Caco-2 (cell line): Measurements from ENCODE around the gene DYRK1B. TPM values are rescaled to one million over a fixed set of nuclear protein-coding genes. Genes with fewer than 3 reads are reported as not detected.

Source experiments
- BruUV-seq: library from RNA; stranded (reverse); fragments of 400-500 nt; replicated peaks from 2 replicates; lab custom pipeline; 2021; lab: Mats Ljungman, UMichigan
- CTCF ChIA-PET: fragments of 300-600 bp; sonication (Branson Sonifier 250); formaldehyde crosslinking; loops from one replicate; lab custom pipeline; 2022; ENCODE audit warnings: antibody characterized with exemption; lab: Charles Lee
- POLR2A ChIA-PET: fragments of 300-600 bp; sonication (Branson Sonifier 250); formaldehyde crosslinking; loops from one replicate; lab custom pipeline; 2022; ENCODE audit warnings: antibody characterized with exemption; lab: Charles Lee
- DNase-seq, 2 experiments: peaks; one replicate each; pipeline versions ENCODE4 v3.0.0 to v3.0.0-alpha.2; 2020 to 2022
- H3K27me3 ChIP-seq: replicated peaks from 2 replicates; pipeline ENCODE4 v1.6.0; 2011; ENCODE audit warnings: low read length; ENCODE audit not compliant: control insufficient read depth, insufficient read depth
- H3K36me3 ChIP-seq: 2 replicates; pipeline ENCODE4 v1.5.1; 2011; ENCODE audit warnings: low read length; ENCODE audit not compliant: control insufficient read depth, insufficient read depth
- H3K4me1 ChIP-seq: fragments of 250-450 bp; sonication (Bioruptor Pico); 2 replicates; pipeline ENCODE4 v1.5.1; 2020; ENCODE audit warnings: mild to moderate bottlenecking
- H3K4me3 ChIP-seq: 2 replicates; pipeline ENCODE4 v1.5.1; 2011; ENCODE audit warnings: low read depth, mild to moderate bottlenecking, control low read depth, low read length
- H3K9me3 ChIP-seq: fragments of 250-450 bp; sonication (Bioruptor Pico); 2 replicates; pipeline ENCODE4 v1.5.1; 2020; ENCODE audit warnings: mild to moderate bottlenecking, moderate library complexity
- H3K27ac Mint-ChIP-seq: one replicate; pipeline ENCODE4 v1.8.0; 2022; ENCODE audit warnings: mixed read lengths; ENCODE audit not compliant: unreplicated experiment
- H3K27me3 Mint-ChIP-seq: one replicate; pipeline ENCODE4 v1.8.0; 2022; ENCODE audit warnings: mixed read lengths; ENCODE audit not compliant: insufficient read depth, unreplicated experiment
- H3K36me3 Mint-ChIP-seq: one replicate; pipeline ENCODE4 v1.8.0; 2022; ENCODE audit warnings: mild to moderate bottlenecking, mixed read lengths; ENCODE audit not compliant: insufficient read depth, unreplicated experiment
- H3K4me1 Mint-ChIP-seq: one replicate; pipeline ENCODE4 v1.8.0; 2022; ENCODE audit warnings: low read depth, mixed read lengths; ENCODE audit not compliant: unreplicated experiment
- H3K4me3 Mint-ChIP-seq: one replicate; pipeline ENCODE4 v1.8.0; 2022; ENCODE audit warnings: mild to moderate bottlenecking, moderate library complexity, mixed read lengths; ENCODE audit not compliant: unreplicated experiment
- H3K9me3 Mint-ChIP-seq: one replicate; pipeline ENCODE4 v1.8.0; 2022; ENCODE audit warnings: mixed read lengths; ENCODE audit not compliant: unreplicated experiment
- intact Hi-C: fragments of 100-400 bp; cut with micrococcal nuclease; formaldehyde crosslinking; loops from one replicate; pipeline ENCODE4 v1.10.0; 2022; ENCODE audit not compliant: unreplicated experiment
- total RNA-seq: library from RNA; stranded (reverse); gene quantifications from 2 replicates; pipeline ENCODE4 v1.2.3, GENCODE V29; 2022
- TF ChIP-seq, protein P1 (sequence below), 2 experiments: fragments of 200-600 bp in 1 of 2; IDR thresholded peaks; 1 replicate in 1 of 2; 2 replicates in 1 of 2; pipeline versions ENCODE4 v1.5.1 to v1.8.0; 2011 to 2022; ENCODE audit warnings: antibody characterized with exemption in 1 of 2, control low read depth in 1 of 2, inconsistent platforms in 1 of 2, low read depth in 1 of 2, low read length in 1 of 2, mild to moderate bottlenecking in 1 of 2, moderate library complexity in 1 of 2; ENCODE audit not compliant: insufficient read depth in 1 of 2, severe bottlenecking in 1 of 2, unreplicated experiment in 1 of 2

Gene DYRK1B
- total RNA-seq, 1 experiment from 2014 or later, result 5.4 TPM

DNA sequence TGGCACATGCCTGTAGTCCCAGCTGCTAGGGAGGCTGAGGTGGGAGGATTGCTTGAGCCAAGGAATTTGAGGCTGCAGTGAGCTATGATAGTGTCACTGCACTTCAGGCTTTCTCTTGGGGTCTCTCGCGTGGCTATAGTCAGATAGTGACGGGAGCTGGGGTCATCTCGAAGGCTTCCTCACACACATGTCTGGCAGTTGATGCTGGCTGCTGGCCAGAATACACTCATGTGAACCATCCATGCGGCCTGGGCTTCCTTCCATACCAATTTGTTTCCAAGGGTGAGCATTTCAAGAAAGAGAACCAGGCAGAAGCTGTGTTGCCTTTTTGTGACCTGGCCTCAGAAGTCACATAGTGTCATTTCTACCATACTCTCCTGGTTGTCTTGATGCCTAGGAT lies 28.9 kb downstream of the DYRK1B start:
- Mint-ChIP-seq H3K36me3 (no peaks in the 10 kb centered on the region), H3K27ac (no peak overlapping the region), H3K4me3 (no peak overlapping the region), H3K27me3 (peaks cover 9% of the 10 kb centered on the region), H3K4me1 (no peaks in the 10 kb centered on the region), H3K9me3 (peaks cover 14% of the 10 kb centered on the region)
- no peaks in the 10 kb centered on the region for H3K27me3 ChIP-seq
- ChIA-PET CTCF (interaction anchor here (0.7 kb wide), 1 partner anchor 29 kb away, joined by 4 read pairs; no protein-coding TSS in a partner anchor), POLR2A (interaction anchor here (0.6 kb wide), 1 partner anchor 39 kb away, joined by 3 read pairs; no protein-coding TSS in a partner anchor)
- H3K36me3 ChIP-seq, result no peaks in the 10 kb centered on the region
- H3K9me3 ChIP-seq, result peaks cover 3% of the 10 kb centered on the region; the same call in 1 of the 2 replicates
- intact Hi-C loops, result no loop called here
- H3K4me1 ChIP-seq, result no peaks in the 10 kb centered on the region
- BruUV-seq, result no TSS peak
- TF ChIP-seq, protein P1, sequence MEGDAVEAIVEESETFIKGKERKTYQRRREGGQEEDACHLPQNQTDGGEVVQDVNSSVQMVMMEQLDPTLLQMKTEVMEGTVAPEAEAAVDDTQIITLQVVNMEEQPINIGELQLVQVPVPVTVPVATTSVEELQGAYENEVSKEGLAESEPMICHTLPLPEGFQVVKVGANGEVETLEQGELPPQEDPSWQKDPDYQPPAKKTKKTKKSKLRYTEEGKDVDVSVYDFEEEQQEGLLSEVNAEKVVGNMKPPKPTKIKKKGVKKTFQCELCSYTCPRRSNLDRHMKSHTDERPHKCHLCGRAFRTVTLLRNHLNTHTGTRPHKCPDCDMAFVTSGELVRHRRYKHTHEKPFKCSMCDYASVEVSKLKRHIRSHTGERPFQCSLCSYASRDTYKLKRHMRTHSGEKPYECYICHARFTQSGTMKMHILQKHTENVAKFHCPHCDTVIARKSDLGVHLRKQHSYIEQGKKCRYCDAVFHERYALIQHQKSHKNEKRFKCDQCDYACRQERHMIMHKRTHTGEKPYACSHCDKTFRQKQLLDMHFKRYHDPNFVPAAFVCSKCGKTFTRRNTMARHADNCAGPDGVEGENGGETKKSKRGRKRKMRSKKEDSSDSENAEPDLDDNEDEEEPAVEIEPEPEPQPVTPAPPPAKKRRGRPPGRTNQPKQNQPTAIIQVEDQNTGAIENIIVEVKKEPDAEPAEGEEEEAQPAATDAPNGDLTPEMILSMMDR (IDR thresholded peaks at IDR 0.05; ENCODE audit: insufficient read depth in 1 of 2, low read depth in 1 of 2, low read length in 1 of 2, severe bottlenecking in 1 of 2, unreplicated experiment in 1 of 2), result no peak
- no peak overlapping the region for H3K4me3 ChIP-seq
- DNase-seq, result no peak

DNA sequence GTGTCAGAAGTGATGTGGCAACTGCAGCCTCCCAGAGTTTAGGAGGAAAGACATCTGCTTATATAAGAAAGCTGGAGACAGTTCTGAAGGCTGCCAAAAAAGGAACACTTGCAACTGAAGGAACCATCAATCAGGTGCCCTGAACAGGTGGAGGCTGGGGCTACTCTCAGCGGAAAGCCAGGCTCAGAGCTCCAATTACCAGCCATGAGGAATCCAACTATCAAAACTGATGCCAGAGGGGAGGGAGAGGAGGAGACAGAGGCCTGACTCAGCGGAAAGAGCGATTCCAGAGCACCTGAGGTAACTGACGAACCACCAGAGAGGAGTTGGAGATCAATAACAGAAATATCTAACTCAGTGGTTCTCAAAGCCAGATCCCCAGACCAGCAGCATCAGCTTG lies 31.0 kb downstream of the DYRK1B start:
- H3K4me3 Mint-ChIP-seq, result no peak overlapping the region
- no peak overlapping the region for H3K27ac Mint-ChIP-seq
- Histone ChIP-seq H3K4me3 (no peak overlapping the region), H3K4me1 (no peaks in the 10 kb centered on the region), H3K27me3 (no peaks in the 10 kb centered on the region), H3K36me3 (no peaks in the 10 kb centered on the region), H3K9me3 (no peaks in the 10 kb centered on the region)
- no TSS peak for BruUV-seq
- H3K27me3 Mint-ChIP-seq, result peaks cover 15% of the 10 kb centered on the region
- TF ChIP-seq, protein P1 (IDR thresholded peaks at IDR 0.05; ENCODE audit: insufficient read depth in 1 of 2, low read depth in 1 of 2, low read length in 1 of 2, severe bottlenecking in 1 of 2, unreplicated experiment in 1 of 2), result no peak
- H3K36me3 Mint-ChIP-seq, result no peaks in the 10 kb centered on the region
- CTCF ChIA-PET, result interaction anchor here (0.6 kb wide), 1 partner anchor 39 kb away, joined by 3 read pairs; no protein-coding TSS in a partner anchor
- DNase-seq, result no peak
- peaks cover 3% of the 10 kb centered on the region for H3K9me3 Mint-ChIP-seq
- POLR2A ChIA-PET, result no interaction called here
- intact Hi-C loops, result no loop called here
- H3K4me1 Mint-ChIP-seq, result no peaks in the 10 kb centered on the region

DNA sequence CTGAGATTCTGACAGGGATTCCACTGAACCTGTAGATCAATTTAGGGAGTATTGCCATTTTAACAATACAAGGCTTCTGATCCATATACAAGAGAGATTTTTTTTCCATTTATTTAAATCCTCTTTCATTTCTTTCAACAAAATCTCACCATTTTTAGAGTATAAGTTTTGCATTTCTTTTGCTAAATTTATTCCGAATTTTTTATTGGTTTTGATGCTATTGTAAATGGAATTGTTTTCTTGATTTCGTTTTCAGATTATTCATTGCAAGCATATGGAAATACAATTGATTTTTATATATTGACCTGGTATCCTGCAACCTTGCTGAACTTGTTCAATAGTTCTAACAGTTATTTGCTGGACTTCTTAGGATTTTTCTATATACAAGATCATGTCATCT lies 36.9 kb downstream of the DYRK1B start:
- H3K27me3 Mint-ChIP-seq, result peaks cover 28% of the 10 kb centered on the region
- Histone ChIP-seq H3K4me1 (no peaks in the 10 kb centered on the region), H3K4me3 (no peak overlapping the region), H3K9me3 (no peaks in the 10 kb centered on the region), H3K27me3 (no peaks in the 10 kb centered on the region), H3K36me3 (no peaks in the 10 kb centered on the region)
- no TSS peak for BruUV-seq
- H3K9me3 Mint-ChIP-seq, result no peaks in the 10 kb centered on the region
- POLR2A ChIA-PET, result no interaction called here
- no peaks in the 10 kb centered on the region for H3K4me1 Mint-ChIP-seq
- intact Hi-C loops, result no loop called here
- H3K27ac Mint-ChIP-seq, result no peak overlapping the region
- H3K4me3 Mint-ChIP-seq, result no peak overlapping the region
- no peaks in the 10 kb centered on the region for H3K36me3 Mint-ChIP-seq
- TF ChIP-seq, protein P1 (IDR thresholded peaks at IDR 0.05; ENCODE audit: insufficient read depth in 1 of 2, low read depth in 1 of 2, low read length in 1 of 2, severe bottlenecking in 1 of 2, unreplicated experiment in 1 of 2), result no peak
- DNase-seq, result no peak
- CTCF ChIA-PET, result no interaction called here
